Measurements from ENCODE around the gene ARHGAP24. TPM values are rescaled to one million over a fixed set of nuclear protein-coding genes. Genes with fewer than 3 reads are reported as not detected.

ARHGAP24 gene
- total and polyA plus RNA-seq, 2 donors (not counting 1 experiment from before 2014, with no cell fraction given), result 15.9 to 40.5 TPM

DNA sequence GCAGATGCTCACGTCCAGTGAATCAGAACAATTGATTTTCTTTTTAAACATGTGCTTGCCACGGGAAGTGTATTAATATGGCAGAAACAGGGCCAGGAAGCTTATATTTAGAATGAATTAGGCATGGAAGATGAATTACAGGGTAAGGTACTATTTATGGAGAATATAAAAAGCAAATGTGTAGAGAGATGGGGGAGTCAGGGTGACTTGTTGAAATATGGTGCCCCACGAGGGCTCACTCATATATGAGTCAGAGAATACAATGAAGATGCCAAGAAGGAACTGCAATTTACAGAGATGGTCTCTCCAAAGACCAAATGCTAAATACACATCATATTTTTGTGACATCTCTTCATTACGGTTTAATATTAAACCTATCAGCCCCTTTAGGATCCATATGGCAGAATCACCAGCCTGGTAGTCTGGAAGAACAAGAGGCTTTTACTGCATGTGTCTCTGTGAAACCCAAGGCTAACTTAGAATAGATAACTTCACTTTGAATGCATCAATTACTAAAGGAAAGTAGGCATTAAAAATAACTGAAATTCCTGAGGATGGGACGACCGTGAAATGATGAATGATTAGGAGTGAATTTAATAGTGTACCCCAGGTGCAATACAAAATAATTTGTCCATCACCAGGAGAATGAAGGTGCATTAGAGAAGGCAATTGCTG is 385.3 kb downstream of the ARHGAP24 start:
- H3K4me2 ChIP-seq (ENCODE audit: extremely low read depth, insufficient read depth, low read length), result peak overlapping the region; percentile 0
- H3K79me2 ChIP-seq (ENCODE audit: control insufficient read depth, insufficient read depth, low read length), result peaks cover 1% of the 10 kb centered on the region
- H3K27me3 ChIP-seq (ENCODE audit: control insufficient read depth, insufficient read depth, low read length), result no peaks in the 10 kb centered on the region
- H3K4me3 ChIP-seq (replicated peaks in 1 of 4; ENCODE audit: control extremely low read depth in 1 of 4, insufficient read depth in 1 of 4, low read depth in 3 of 4, low read length in 4 of 4), result no peak overlapping the region
- TF ChIP-seq, protein P1, sequence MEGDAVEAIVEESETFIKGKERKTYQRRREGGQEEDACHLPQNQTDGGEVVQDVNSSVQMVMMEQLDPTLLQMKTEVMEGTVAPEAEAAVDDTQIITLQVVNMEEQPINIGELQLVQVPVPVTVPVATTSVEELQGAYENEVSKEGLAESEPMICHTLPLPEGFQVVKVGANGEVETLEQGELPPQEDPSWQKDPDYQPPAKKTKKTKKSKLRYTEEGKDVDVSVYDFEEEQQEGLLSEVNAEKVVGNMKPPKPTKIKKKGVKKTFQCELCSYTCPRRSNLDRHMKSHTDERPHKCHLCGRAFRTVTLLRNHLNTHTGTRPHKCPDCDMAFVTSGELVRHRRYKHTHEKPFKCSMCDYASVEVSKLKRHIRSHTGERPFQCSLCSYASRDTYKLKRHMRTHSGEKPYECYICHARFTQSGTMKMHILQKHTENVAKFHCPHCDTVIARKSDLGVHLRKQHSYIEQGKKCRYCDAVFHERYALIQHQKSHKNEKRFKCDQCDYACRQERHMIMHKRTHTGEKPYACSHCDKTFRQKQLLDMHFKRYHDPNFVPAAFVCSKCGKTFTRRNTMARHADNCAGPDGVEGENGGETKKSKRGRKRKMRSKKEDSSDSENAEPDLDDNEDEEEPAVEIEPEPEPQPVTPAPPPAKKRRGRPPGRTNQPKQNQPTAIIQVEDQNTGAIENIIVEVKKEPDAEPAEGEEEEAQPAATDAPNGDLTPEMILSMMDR (conservative IDR thresholded peaks at IDR 0.05 in 1 of 2, IDR thresholded peaks at IDR 0.05 in 1 of 2; ENCODE audit: low read depth in 1 of 2, low read length in 2 of 2), result no peak
- no peak for TF ChIP-seq EZH2 (IDR thresholded peaks at IDR 0.05; ENCODE audit: low read length, missing control alignments)
- H3K9ac ChIP-seq (ENCODE audit: insufficient read depth, low read length), result no peak overlapping the region
- H3K27ac ChIP-seq (ENCODE audit: insufficient read depth, low read length), result no peak overlapping the region
- peak; percentile 49 to 50 for DNase-seq (ENCODE audit: low read depth in 2 of 2)
- no peaks in the 10 kb centered on the region for H4K20me1 ChIP-seq (ENCODE audit: control insufficient read depth, extremely low read depth, insufficient read depth, low read length)
- no peak overlapping the region for H2AFZ ChIP-seq (ENCODE audit: low read length)
- no peaks in the 10 kb centered on the region for H3K9me3 ChIP-seq (ENCODE audit: control insufficient read depth, insufficient read depth, low read depth, low read length)
- no peaks in the 10 kb centered on the region for H3K4me1 ChIP-seq (ENCODE audit: control insufficient read depth, extremely low read depth, insufficient read depth, low read length)
- no peaks in the 10 kb centered on the region for H3K36me3 ChIP-seq (ENCODE audit: control insufficient read depth, insufficient read depth, low read length)

DNA sequence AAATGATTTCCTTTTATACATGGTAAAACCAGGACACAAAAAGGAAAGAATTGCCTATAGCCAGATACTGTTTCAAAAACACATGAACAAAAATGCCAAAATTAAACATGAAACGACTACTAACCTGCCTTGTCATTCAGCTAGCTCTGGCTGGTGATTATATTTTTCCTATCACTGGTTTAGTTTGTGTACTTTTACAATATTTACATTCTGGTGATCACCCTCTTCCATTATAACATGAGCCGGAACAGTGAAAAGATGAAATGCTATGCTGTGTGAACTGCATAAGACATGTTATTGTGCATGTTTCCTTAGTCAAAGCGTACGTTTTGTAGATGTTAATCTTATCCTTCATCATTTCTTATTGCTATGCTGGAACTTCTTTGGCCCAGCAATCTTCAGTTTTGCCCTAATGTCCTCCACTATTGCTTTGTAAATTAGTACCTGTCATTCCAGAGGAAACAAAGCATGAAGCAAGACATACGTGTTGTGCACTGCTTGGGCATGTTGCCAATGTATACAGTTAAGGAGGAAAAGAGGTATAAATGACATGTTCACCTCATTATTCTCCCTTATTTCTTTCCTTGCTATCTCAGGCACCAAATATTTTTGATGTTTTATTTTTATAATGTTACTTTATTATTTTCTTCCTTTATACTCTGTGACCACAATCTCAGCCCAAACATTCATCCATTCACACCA is 386.3 kb downstream of the ARHGAP24 start:
- no peak overlapping the region for H3K4me2 ChIP-seq (ENCODE audit: extremely low read depth, insufficient read depth, low read length)
- H3K36me3 ChIP-seq (ENCODE audit: control insufficient read depth, insufficient read depth, low read length), result no peaks in the 10 kb centered on the region
- no peak overlapping the region for H3K4me3 ChIP-seq (replicated peaks in 1 of 4; ENCODE audit: control extremely low read depth in 1 of 4, insufficient read depth in 1 of 4, low read depth in 3 of 4, low read length in 4 of 4)
- no peaks in the 10 kb centered on the region for H4K20me1 ChIP-seq (ENCODE audit: control insufficient read depth, extremely low read depth, insufficient read depth, low read length)
- peaks cover under 1% of the 10 kb centered on the region for H3K4me1 ChIP-seq (ENCODE audit: control insufficient read depth, extremely low read depth, insufficient read depth, low read length)
- no peaks in the 10 kb centered on the region for H3K27me3 ChIP-seq (ENCODE audit: control insufficient read depth, insufficient read depth, low read length)
- H3K79me2 ChIP-seq (ENCODE audit: control insufficient read depth, insufficient read depth, low read length), result peaks cover 1% of the 10 kb centered on the region
- no peak overlapping the region for H3K9ac ChIP-seq (ENCODE audit: insufficient read depth, low read length)
- no peak overlapping the region for H3K27ac ChIP-seq (ENCODE audit: insufficient read depth, low read length)
- TF ChIP-seq, protein P1 (conservative IDR thresholded peaks at IDR 0.05 in 1 of 2, IDR thresholded peaks at IDR 0.05 in 1 of 2; ENCODE audit: low read depth in 1 of 2, low read length in 2 of 2), result no peak
- no peak for TF ChIP-seq EZH2 (IDR thresholded peaks at IDR 0.05; ENCODE audit: low read length, missing control alignments)
- no peaks in the 10 kb centered on the region for H3K9me3 ChIP-seq (ENCODE audit: control insufficient read depth, insufficient read depth, low read depth, low read length)
- no peak for DNase-seq (ENCODE audit: low read depth in 2 of 2)
- no peak overlapping the region for H2AFZ ChIP-seq (ENCODE audit: low read length)

DNA sequence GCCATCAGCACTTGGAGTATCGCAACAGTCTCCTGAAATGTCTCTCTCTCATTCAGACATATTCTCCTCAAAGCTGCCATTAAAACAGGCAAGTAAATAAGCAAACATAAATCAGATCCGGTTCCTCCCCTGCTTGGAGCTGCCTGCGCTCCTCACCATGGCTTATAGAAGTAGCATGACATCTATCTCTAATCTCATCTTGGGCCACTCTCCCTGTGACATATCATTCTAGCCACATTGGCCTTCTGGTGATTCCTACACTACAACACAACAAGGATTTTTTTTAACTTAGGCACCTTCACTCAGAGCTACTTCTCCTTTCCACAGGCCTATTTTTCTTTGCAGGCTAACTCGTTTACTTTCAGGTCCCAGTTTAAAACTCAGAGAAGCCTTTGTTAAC is 387.9 kb downstream of the ARHGAP24 start:
- no peak overlapping the region for H3K4me3 ChIP-seq (replicated peaks in 1 of 4; ENCODE audit: control extremely low read depth in 1 of 4, insufficient read depth in 1 of 4, low read depth in 3 of 4, low read length in 4 of 4)
- TF ChIP-seq, protein P1 (conservative IDR thresholded peaks at IDR 0.05 in 1 of 2, IDR thresholded peaks at IDR 0.05 in 1 of 2; ENCODE audit: low read depth in 1 of 2, low read length in 2 of 2), result no peak
- no peak for TF ChIP-seq EZH2 (IDR thresholded peaks at IDR 0.05; ENCODE audit: low read length, missing control alignments)
- no peak overlapping the region for H3K9ac ChIP-seq (ENCODE audit: insufficient read depth, low read length)
- H3K27ac ChIP-seq (ENCODE audit: insufficient read depth, low read length), result no peak overlapping the region
- no peaks in the 10 kb centered on the region for H3K27me3 ChIP-seq (ENCODE audit: control insufficient read depth, insufficient read depth, low read length)
- H3K4me1 ChIP-seq (ENCODE audit: control insufficient read depth, extremely low read depth, insufficient read depth, low read length), result peaks cover 10% of the 10 kb centered on the region
- H3K9me3 ChIP-seq (ENCODE audit: control insufficient read depth, insufficient read depth, low read depth, low read length), result no peaks in the 10 kb centered on the region
- no peak overlapping the region for H3K4me2 ChIP-seq (ENCODE audit: extremely low read depth, insufficient read depth, low read length)
- no peak for DNase-seq (ENCODE audit: low read depth in 2 of 2)
- H4K20me1 ChIP-seq (ENCODE audit: control insufficient read depth, extremely low read depth, insufficient read depth, low read length), result no peaks in the 10 kb centered on the region
- no peaks in the 10 kb centered on the region for H3K36me3 ChIP-seq (ENCODE audit: control insufficient read depth, insufficient read depth, low read length)
- peaks cover 3% of the 10 kb centered on the region for H3K79me2 ChIP-seq (ENCODE audit: control insufficient read depth, insufficient read depth, low read length)
- H2AFZ ChIP-seq (ENCODE audit: low read length), result no peak overlapping the region
